DMS53 treated with DMSO at 0.1 percent for 48 hours (cell line): Measurements from ENCODE around the gene GPS2.
A peak's percentile ranks its signal among the peaks of the same experiment; 100 is the strongest.
"Not testable (repeated sequence)": the region's sequence is repeated elsewhere in the genome, so short reads cannot be mapped to it uniquely, and the experiment has no call there.

Source experiments
- DNase-seq: peaks from one replicate; lab custom pipeline; 2025; ENCODE audit not compliant: unreplicated experiment; lab: John Stamatoyannopoulos, UW

GPS2 gene

GRCh38 chr17:7337600-7337999 is 22.4 kb upstream of the GPS2 start:
- DNase-seq: not testable (repeated sequence)

- DNase-seq: no peak
Observed at GRCh38 chr17:7336240-7337175, 21.3 kb upstream of the GPS2 start, which contains the start of gene ACAP1. ACAP1 (plus strand) TSS chr17:7336529; CDS start chr17:7336735, 206 bp downstream.

- not testable (repeated sequence) for DNase-seq
Observed at GRCh38 chr17:7335765-7336164, 20.6 kb upstream of the GPS2 start.

GRCh38 chr17:7334938-7335538 is 19.9 kb upstream of the GPS2 start:
- no peak for DNase-seq

- not testable (repeated sequence) for DNase-seq
Observed at GRCh38 chr17:7332600-7333069, 17.5 kb upstream of the GPS2 start.

GRCh38 chr17:7332111-7332510 is 17.0 kb upstream of the GPS2 start:
- DNase-seq: no peak

- no peak for DNase-seq
Observed at GRCh38 chr17:7330638-7331015, 15.5 kb upstream of the GPS2 start.

GRCh38 chr17:7329997-7330637 is 15.0 kb upstream of the GPS2 start:
- DNase-seq: peak; percentile 82

GRCh38 chr17:7329374-7329996 is 14.3 kb upstream of the GPS2 start:
- peak; percentile 98 for DNase-seq

GRCh38 chr17:7328840-7329373 is 13.7 kb upstream of the GPS2 start, which contains the start of gene NEURL4:
NEURL4 (minus strand) TSS chr17:7329335; CDS start chr17:7329312, 23 bp downstream.
- DNase-seq: peak; percentile 63

GRCh38 chr17:7328009-7328408 is 12.8 kb upstream of the GPS2 start:
- DNase-seq: no peak

- DNase-seq: no peak
Observed at GRCh38 chr17:7327501-7327900, 12.3 kb upstream of the GPS2 start.

- no peak for DNase-seq
Observed at GRCh38 chr17:7327056-7327455, 11.9 kb upstream of the GPS2 start.

GRCh38 chr17:7326186-7326585 is 11.0 kb upstream of the GPS2 start:
- DNase-seq: no peak

GRCh38 chr17:7325031-7325528 is 9.9 kb upstream of the GPS2 start:
- DNase-seq: no peak

GRCh38 chr17:7324438-7324779 is 9.2 kb upstream of the GPS2 start:
- DNase-seq: no peak

- no peak for DNase-seq
Observed at GRCh38 chr17:7323731-7324437, 8.7 kb upstream of the GPS2 start.

GRCh38 chr17:7322520-7323194 is 7.5 kb upstream of the GPS2 start:
- DNase-seq: no peak

- no peak for DNase-seq
Observed at GRCh38 chr17:7321466-7321865, 6.3 kb upstream of the GPS2 start.
